HG03565 (cell line): ENCODE results near the gene PMM2.

Experiments used
- ATAC-seq: cut with Tn5 transposase; IDR thresholded peaks from one replicate; pipeline ENCODE4 v1.9.1; 2021; ENCODE audit warnings: mild to moderate bottlenecking, moderate library complexity; ENCODE audit not compliant: unreplicated experiment

Gene PMM2

DNA sequence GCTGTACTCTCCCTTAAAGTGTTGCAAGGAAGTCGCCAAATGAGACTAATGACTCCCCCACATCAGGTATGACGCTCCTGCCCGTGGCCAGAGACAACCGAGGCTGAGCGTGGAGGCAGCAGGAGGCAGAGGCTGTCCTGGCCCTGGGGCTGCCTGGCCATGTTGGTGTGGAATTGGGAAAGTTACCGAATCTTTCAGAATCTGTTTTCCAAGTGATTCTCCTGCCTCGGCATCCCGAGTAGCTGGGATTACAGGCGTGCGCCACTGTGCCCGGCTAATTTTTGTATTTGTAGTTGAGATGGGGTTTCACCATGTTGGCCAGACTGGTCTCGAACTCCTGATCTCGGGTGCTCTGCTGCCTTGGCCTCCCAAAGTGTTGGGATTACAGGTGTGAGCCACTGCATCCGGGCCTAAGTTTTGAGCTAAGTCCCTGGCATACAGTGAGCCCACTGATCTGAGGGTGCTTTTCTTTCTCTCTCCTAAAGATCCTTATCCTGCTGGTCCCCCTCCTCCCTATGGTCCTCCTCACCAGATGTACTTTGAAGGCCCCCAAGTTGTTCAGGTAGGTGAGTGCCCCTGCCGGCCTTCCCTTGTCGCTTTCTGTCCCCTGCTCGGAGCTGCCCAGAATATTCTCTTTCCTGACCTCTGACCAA lies 85.2 kb downstream of the PMM2 start:
- no peak for ATAC-seq

GRCh38 chr16:8885674-8886592 lies 88.3 kb downstream of the PMM2 start:
- no peak for ATAC-seq

DNA sequence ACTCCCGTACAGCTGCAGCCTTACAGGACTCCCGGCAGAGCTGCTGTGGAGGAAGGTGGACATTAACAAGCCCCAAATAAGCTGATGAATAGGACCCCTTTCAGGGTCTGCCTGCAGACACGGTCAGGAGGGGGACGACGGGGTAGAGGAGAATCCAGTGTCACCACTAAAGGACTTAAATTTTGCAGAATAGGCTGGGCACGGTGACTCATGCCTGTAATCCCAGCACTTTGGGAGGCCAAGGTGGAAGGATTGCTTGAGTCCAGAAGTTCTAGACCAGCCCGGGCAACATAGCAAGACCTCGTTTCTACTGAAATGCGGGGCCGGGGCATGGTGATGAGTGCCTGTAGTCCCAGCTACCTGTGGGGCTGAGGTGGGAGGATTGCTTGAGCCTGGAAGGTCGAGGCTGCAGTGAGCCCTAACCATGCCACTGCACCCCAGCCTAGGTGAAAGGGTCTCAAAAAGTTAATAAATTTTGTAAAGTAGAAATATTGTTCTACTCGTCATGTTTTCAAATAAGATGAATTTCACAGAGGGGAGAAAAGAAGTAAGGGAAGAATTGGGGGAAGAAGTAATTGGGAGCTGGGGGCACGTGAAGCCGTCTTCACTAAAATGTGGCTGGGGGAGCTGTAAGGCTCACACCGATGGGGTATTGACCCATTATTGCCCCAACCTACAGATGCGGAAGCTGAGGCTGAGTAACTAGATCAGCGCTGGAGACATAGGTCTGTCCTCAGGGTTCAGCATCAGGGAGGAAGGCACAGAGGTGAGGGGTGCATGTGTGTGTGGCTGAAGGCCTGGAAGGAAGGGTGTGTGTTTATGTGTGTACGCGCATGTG lies 89.2 kb downstream of the PMM2 start:
- ATAC-seq: no peak

DNA sequence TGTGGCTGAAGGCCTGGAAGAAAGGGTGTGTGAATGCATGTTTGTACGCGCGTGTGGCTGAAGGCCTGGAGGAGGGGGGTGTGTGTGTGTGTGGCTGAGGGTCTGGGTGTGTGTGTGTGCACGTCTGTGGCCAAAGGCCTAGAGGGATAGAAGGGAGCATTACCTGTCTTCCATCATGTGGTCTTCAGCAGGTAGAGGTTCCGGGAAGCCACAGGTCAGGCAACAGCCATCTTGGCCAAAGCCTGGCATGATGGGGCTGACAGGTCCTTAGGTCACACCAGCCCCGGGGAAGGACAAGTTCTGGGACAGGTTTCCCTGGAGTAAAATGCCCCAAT lies 89.8 kb downstream of the PMM2 start:
- no peak for ATAC-seq

GRCh38 chr16:8887952-8888560 lies 90.4 kb downstream of the PMM2 start:
- ATAC-seq: no peak

DNA sequence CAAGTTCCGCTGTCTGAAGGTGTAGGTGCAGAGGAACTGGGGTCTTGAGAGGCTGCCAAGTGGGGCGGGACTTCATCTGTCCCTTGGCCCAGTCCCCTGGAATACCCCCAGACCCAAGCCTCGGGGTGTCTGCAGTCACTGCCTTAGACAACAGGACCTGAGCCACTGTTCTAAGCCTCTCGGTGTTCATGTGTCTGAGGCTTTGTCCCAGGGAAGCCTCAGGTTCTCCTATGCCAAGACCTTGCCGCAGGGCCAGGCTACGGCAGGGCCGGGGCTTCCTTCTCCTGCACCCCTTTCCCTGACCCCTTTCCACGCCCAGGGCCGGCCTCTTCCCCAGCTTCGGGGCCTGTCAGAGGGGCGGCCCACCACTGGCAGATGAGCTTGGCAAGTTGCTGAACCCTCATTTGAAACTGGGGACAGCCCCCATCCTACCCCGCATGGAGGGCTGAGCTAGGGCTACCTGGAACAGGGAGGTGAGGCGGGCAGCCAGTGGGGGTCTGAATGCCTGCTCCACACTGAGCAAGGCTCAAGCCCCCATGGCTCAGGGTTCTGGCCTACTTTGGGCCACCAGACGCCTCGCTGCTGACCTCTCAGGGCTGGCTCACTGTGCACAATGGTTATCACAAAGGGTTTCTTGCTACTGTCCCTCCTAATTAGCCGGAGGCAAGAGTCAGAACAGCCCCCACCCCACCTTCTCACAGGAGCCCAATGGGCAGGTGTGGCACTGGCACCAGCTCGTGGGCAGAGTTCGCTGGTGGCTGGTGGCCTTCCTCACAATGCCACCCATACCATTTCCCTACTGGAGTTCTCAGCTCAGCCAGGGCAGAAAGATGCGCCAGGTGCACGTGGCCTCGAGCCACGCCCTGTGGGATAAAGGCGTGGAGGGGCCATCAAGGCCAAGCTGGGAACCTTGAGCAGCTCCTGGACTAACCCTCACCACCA lies 91.6 kb downstream of the PMM2 start:
- no peak for ATAC-seq

DNA sequence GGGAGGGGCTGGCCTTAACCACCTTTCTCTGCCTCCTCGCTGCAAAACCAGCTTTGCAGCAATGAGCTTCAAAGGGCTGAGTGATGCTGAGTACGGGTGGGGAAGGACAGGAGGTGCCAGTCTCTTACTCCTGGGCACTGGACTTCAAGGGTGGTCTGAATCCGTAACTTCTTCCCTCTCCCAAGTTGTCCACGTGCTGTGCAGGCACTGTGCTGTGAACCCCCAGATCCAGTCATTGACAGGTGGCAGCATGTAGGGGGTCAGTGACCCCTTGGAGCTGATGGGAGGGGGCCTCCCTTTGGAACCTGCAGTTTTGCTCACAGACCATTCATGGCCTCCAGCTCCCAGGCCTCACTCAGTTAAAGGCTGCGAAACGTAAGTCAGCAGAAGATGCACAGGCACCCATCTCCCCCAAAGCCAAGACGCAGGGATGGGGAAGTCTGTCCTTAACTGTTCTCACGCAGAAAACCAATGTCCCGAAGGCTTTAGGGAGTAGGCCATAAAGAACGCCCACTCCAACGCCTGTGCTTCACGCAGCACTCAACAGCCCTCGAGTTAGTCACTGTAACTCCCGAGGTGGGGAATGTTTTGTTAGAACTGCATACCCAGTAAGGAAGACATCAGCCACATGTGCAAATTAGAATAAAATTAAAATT lies 92.4 kb downstream of the PMM2 start:
- no peak for ATAC-seq

DNA sequence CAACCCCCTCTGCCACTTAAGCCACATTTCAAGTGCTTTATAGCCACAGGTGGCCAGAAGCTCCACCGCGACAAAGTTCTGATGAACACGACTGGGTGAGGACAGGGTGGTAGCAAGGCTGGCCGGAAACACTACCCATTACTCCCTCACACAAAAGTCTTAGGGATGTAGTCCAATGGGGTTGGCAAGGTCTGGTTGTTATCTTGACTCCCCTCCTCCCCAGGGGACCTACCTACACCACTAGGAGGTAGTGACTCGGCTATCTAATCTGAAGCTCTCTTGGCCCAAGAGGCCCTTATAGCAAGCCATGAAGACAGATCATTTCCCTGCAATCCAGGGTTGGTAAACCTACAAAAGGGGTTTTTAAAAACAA lies 92.9 kb downstream of the PMM2 start:
- no peak for ATAC-seq

GRCh38 chr16:8892101-8892575 lies 94.5 kb downstream of the PMM2 start:
- peak; percentile 10 for ATAC-seq

GRCh38 chr16:8893426-8893825 lies 95.8 kb downstream of the PMM2 start:
- no peak for ATAC-seq

DNA sequence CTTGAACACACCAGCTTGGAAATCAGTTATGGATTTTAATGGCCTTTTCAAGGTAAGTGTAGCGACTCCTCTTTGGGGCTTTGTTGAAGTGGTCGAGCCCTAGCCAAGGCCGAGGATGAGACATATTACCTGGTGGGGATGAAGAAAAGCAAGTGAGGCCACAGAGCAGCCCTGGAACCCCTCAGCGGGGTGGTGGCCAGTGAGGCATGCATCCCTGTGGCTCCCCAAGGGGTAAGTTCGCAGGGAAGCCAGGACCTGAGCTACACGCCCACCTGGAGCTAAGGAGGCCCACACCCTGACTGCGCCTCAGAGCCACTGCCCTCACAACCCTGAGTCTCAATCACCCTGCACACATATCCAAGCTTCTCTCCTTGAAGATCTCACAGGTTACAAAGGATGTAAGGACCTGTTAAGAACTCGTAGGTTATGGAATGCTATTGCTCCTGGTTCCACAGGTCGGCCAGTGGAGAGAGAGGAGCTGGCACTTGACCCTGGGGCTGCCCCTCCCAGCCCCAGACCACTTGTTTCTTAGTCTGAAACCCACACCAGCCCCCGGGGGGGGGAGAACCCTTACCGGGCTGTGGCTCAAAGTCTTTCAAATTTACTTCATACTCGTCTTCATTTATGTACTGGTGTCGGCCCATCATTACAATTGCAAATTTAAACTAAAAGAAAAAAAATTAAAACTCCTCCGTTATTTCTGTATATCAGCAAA lies 96.5 kb downstream of the PMM2 start:
- ATAC-seq: no peak

- ATAC-seq: no peak
Observed at GRCh38 chr16:8894736-8895334, 97.2 kb downstream of the PMM2 start.

- ATAC-seq: no peak
Observed at GRCh38 chr16:8898660-8899318, 101.2 kb downstream of the PMM2 start.
